ENCODE measurements around the gene PAGR1. TPM values are rescaled to one million over a fixed set of nuclear protein-coding genes. Genes with fewer than 3 reads are reported as not detected.

PAGR1 gene
- polyA plus RNA-seq, 1 of the 3 experiments (the other 2 are of a cell fraction), result 57.7 TPM

DNA sequence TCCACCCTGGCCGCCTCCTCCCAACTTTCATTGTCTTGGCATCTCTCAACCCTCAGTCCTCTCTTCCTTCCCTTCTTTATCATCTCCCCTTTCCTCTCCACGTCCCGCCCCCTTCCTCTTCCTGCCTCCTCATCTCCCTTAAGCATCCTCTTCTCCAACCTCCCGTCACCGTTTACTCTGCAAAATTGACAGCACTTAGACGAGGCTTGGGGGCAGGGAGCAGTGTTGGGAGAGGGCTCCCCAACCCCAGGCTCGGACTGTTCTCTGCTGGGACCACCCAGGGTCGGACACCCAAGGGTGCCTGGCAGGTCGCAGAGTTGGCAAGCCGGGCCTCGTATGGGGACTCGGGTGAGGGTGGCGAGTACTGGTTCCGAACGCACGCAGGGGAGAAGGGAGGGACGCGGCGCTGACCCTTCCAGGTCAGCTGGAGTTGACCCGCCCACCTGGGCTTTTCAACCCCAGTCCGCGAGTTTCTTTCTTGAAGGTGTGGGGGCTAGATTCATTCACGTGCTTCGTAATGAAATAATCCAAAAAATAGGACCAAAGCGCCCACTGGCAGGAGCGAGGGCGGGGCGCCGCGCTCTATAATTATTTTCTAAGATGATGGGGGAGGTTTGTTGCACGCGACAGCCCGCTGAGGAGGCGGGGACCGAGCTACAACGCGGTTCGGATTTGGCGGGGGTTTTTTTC, 775 bp upstream of the PAGR1 start (continued):
- TF ChIP-seq, protein P1, sequence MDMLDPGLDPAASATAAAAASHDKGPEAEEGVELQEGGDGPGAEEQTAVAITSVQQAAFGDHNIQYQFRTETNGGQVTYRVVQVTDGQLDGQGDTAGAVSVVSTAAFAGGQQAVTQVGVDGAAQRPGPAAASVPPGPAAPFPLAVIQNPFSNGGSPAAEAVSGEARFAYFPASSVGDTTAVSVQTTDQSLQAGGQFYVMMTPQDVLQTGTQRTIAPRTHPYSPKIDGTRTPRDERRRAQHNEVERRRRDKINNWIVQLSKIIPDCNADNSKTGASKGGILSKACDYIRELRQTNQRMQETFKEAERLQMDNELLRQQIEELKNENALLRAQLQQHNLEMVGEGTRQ (IDR thresholded peaks at IDR 0.05; ENCODE audit: borderline replicate concordance, low read depth, low read length), result no peak

GRCh38 chr16:29816694-29817441, 916 bp downstream of the PAGR1 start:
- H3K27ac ChIP-seq (ENCODE audit: low read depth in 2 of 2, low read length in 1 of 2), result peak overlapping the region; percentile 64 to 94
- peak overlapping the region; percentile 72 to 77 for H3K4me3 ChIP-seq (ENCODE audit: low read depth in 2 of 2, low read length in 1 of 2)
- H2AFZ ChIP-seq (ENCODE audit: low read depth), result peak overlapping the region; percentile 89; the same call in 1 of the 2 replicates
- no peaks in the 10 kb centered on the region for H3K9me2 ChIP-seq
- H3K4me2 ChIP-seq, result peak overlapping the region; percentile 97
- H3K4me1 ChIP-seq (ENCODE audit: control insufficient read depth in 1 of 2, insufficient read depth in 2 of 2, low read depth in 1 of 2, low read length in 1 of 2), result peaks cover 26 to 59% of the 10 kb centered on the region in 2 experiments; a peak in 3 of 4 replicates
- ChIA-PET POLR2A (interaction anchor here (0.9 to 1.7 kb wide), 3 partner anchors 9 to 84 kb away, joined by 3 to 7 read pairs (median 4); partner anchors contain the start of gene SEZ6L2), CTCF (interaction anchor here (0.5 to 14.0 kb wide), 13 partner anchors 9 to 236 kb away, joined by 3 to 129 read pairs (median 5); partner anchors contain the start of genes ASPHD1, KIF22 and SEZ6L2)
- H3K9me3 ChIP-seq, result no peaks in the 10 kb centered on the region
- peak; percentile 63 for DNase-seq
- H3K36me3 ChIP-seq (replicated peaks in 1 of 2; ENCODE audit: control insufficient read depth in 1 of 2, insufficient read depth in 2 of 2, low read length in 1 of 2), result peaks cover 6 to 11% of the 10 kb centered on the region in 2 experiments
- peaks cover 85% of the 10 kb centered on the region for H3K79me2 ChIP-seq (ENCODE audit: insufficient read depth)
- H3K9ac ChIP-seq, result peak overlapping the region; percentile 72
- peaks cover 36% of the 10 kb centered on the region for H3F3A ChIP-seq (replicated peaks; ENCODE audit: insufficient read depth)
- TF ChIP-seq RFX5 (IDR thresholded peaks at IDR 0.05; ENCODE audit: low read length) (no peak), NFIC (IDR thresholded peaks at IDR 0.05; ENCODE audit: borderline replicate concordance) (no peak), MAX (IDR thresholded peaks at IDR 0.05; ENCODE audit: low read depth) (peak; percentile 37; the same call in 1 of the 2 replicates), MXI1 (IDR thresholded peaks at IDR 0.05; ENCODE audit: low read depth, low read length) (peak; percentile 46; the same call in 1 of the 2 replicates)
- TF ChIP-seq, protein P2, sequence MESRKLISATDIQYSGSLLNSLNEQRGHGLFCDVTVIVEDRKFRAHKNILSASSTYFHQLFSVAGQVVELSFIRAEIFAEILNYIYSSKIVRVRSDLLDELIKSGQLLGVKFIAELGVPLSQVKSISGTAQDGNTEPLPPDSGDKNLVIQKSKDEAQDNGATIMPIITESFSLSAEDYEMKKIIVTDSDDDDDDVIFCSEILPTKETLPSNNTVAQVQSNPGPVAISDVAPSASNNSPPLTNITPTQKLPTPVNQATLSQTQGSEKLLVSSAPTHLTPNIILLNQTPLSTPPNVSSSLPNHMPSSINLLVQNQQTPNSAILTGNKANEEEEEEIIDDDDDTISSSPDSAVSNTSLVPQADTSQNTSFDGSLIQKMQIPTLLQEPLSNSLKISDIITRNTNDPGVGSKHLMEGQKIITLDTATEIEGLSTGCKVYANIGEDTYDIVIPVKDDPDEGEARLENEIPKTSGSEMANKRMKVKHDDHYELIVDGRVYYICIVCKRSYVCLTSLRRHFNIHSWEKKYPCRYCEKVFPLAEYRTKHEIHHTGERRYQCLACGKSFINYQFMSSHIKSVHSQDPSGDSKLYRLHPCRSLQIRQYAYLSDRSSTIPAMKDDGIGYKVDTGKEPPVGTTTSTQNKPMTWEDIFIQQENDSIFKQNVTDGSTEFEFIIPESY (IDR thresholded peaks at IDR 0.05; ENCODE audit: borderline replicate concordance, low read depth), result no peak
- TF ChIP-seq, protein P3, sequence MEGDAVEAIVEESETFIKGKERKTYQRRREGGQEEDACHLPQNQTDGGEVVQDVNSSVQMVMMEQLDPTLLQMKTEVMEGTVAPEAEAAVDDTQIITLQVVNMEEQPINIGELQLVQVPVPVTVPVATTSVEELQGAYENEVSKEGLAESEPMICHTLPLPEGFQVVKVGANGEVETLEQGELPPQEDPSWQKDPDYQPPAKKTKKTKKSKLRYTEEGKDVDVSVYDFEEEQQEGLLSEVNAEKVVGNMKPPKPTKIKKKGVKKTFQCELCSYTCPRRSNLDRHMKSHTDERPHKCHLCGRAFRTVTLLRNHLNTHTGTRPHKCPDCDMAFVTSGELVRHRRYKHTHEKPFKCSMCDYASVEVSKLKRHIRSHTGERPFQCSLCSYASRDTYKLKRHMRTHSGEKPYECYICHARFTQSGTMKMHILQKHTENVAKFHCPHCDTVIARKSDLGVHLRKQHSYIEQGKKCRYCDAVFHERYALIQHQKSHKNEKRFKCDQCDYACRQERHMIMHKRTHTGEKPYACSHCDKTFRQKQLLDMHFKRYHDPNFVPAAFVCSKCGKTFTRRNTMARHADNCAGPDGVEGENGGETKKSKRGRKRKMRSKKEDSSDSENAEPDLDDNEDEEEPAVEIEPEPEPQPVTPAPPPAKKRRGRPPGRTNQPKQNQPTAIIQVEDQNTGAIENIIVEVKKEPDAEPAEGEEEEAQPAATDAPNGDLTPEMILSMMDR (IDR thresholded peaks at IDR 0.05), result peak; percentile 26
- H3K27me3 ChIP-seq (ENCODE audit: insufficient read depth), result no peaks in the 10 kb centered on the region
- WGBS (ENCODE audit: low lambda C conversion rate), result 1% methylated on average over 25 of the region's 37 CpGs
- no peaks in the 10 kb centered on the region for H4K20me1 ChIP-seq (ENCODE audit: insufficient read depth)
